Pericardium fibroblast (primary cell): ENCODE measurements around the gene VPS33B. TPM values are rescaled to one million over a fixed set of nuclear protein-coding genes. Genes with fewer than 3 reads are reported as not detected.

Source experiments
- total RNA-seq: library from RNA; depleted of rRNA; stranded (reverse); fragments of >200 nt; gene quantifications from 2 replicates; pipeline ENCODE4 v1.2.3, GENCODE V29; 2015

Gene VPS33B
- total RNA-seq: 5.6 and 13.1 TPM in 2 replicates

DNA sequence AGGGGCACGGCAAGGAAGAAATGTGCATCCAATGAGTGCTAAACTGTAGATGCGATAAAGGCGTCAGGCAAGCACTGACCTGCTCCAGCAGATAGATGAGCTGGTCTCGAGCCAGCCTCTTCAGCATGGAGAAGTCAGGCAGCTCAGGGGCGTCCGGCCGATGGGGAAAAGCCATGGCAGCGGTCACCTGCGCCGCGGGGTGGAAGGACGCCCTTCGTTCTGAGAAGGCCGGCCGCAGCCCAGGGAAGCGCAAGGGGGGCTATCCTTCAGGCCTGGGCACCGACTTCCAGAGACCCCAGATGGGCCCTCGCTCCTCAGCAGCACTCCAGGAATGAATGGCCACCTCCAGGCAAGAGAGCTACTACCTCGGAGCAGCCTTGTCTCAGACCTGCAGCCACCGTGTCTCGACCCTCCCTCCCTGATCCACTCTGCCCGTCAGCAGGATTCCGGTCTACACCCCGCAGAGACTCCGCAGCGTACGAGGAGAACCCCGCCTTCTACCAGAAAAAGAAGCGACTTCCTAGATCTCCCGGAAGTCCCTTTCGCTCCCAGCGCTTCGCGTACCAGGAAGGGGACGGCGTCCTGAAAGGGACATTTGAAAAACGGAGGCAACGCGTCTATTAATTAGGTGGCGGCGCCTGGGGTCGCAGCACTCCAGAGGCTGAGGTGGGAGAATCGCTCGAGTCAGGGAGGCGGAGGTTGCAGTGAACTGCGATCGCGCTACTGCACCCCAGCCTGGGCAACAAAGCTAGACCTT, at the start of gene VPS33B:
TSS of gene VPS33B (minus strand) at position 520 of the 757 bp plus-strand sequence. CDS start at position 175, 345 bp downstream.

DNA sequence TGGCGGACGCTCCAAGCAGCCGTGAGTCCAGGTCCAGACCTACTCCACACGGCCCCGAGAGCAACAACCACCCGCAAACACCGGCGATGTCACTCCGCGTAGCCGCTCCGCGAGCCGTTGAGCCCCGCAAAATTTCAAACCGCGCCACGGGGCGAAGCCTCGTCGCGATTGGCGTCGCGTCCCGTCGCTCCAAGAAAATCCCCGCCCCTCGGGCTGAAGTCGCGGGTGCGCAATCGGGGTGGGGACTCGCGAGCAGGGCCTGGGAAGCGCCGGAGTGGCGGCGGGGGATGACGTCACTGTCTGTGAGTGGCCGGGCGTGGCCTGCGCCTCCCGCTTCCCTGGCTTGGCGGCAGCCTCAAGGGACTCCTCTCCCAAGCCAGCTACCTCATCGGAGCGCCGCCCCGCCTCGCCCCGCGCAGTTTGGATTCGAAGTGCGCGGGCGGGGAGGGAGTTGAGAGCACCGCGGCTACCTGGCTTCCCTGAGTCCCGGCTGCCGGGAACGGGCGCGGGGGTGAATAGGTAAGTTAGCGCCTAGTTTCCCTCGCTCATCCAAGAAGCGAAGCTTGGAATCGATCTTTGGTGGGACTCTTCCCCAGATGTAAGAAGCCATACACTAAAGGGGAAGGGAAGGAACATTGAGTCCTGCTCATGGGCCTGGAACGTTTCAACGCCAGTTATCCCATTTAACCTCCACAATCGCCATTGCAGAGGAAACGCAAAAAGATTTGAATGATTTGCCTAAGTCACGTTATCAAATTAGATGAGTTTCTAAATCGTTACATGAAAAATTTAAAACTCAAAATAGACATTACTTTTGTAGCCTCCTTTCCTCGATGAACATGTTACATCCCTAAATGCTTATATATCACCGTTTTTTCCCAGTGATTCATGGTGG, 27.7 kb downstream of the VPS33B start, which contains the start of gene PRC1:
TSS of gene PRC1 (minus strand) at position 119 of the 895 bp plus-strand sequence. CDS start at position 1, 118 bp downstream.

DNA sequence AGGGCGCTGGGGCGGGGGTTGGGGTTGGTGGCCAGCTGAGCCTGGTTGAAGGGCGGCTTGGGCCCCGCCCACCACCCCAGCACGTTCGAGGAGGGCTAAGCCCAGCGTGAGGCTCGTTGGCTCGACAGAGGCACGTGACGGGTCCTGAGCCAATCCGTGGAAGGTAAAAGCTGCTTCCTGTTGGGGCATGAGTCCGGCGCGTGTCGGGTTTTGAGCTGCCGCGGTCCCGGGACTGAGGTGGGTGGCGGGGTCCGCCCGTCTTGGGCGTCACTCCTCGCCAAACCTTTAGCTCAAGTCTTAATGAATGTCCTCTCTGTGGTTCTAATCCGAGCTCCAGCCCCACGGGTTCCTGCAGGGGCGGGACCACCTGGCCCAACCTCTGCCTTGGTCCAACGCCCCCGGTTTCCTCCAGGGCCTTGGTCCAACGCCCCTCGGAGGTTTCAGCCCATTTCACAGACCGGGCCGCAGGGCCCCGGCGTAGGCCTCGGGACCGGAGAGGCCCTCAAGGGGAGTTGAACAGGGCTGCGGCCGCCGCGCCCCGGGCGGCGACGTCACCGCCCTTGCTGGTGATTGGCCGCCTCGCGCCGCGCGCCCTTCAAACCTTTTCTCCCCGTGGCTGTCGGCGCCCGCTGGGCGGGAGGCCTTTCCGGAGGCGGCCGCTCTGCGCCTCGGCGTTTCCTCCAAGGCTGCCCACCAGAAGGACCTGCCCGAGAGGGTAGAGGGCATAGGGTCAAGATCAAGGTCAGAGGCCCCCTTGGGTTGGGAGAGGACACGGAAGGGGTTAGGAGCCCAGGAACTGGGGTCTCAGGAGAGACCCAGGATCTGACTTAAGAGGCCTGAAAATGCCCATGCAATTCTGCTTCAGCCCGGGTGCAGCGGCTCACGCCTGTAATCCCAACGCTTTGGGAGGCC, 67.4 kb downstream of the VPS33B start, which contains the start of gene RCCD1:
TSS of gene RCCD1 (plus strand) at position 173 of the 912 bp plus-strand sequence. CDS start 1,851 bp downstream, outside the sequence.

Other genes with a start within 250 kb of the VPS33B start
- 28.6 and 51.8 TPM in 2 replicates for gene FURIN, start 154.0 kb downstream of the VPS33B start, total RNA-seq
- gene FES, start 138.1 kb downstream of the VPS33B start, total RNA-seq: 26.6 and 30.5 TPM in 2 replicates
- 7.5 and 11.1 TPM in 2 replicates for gene MAN2A2, start 119.3 kb downstream of the VPS33B start, total RNA-seq
- gene HDDC3, start 90.0 kb downstream of the VPS33B start, total RNA-seq: 8.8 and 9.3 TPM in 2 replicates
- 24.5 and 36.4 TPM in 2 replicates for gene UNC45A, start 87.3 kb downstream of the VPS33B start, total RNA-seq
- 7.4 and 16.3 TPM in 2 replicates for gene RCCD1, start 67.7 kb downstream of the VPS33B start, total RNA-seq
- 8.3 and 12.8 TPM in 2 replicates for gene PRC1, start 28.1 kb downstream of the VPS33B start, total RNA-seq
- not detected in 2 replicates for gene SV2B, start 77.7 kb upstream of the VPS33B start, total RNA-seq